ENCODE results near the gene TNFRSF13B.

Gene TNFRSF13B

DNA sequence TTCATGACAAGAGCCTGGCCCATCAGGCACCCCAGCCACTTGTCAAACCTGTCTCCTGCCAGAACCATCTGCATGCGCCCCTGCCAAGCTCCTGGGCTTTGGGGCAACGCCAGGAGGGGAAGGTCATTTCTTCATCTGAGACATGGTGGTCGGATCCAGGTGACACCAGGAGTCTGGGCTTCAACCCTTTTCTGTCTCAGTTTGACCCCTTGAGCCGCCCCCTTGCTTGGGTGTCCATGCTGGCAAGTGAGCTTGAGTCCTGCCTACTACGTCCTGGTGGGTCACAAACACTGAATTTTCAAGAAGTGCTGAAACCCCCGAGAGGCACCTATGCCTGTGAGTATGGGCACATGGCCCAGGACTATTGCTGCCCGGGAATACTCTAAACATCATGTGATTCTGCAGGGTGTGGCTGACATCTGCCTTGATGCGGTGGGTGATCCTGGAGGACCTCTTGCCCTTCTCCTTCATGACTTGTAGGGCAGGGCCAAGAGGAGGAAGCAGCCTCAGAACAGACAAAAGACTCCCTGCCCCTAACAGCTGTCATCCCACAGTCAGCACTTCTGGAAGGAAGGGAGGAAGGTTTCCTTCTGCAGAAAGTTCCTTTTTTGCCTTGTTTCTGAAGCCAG lies 43.4 kb downstream of the TNFRSF13B start:
- TF ChIP-seq, protein P1, sequence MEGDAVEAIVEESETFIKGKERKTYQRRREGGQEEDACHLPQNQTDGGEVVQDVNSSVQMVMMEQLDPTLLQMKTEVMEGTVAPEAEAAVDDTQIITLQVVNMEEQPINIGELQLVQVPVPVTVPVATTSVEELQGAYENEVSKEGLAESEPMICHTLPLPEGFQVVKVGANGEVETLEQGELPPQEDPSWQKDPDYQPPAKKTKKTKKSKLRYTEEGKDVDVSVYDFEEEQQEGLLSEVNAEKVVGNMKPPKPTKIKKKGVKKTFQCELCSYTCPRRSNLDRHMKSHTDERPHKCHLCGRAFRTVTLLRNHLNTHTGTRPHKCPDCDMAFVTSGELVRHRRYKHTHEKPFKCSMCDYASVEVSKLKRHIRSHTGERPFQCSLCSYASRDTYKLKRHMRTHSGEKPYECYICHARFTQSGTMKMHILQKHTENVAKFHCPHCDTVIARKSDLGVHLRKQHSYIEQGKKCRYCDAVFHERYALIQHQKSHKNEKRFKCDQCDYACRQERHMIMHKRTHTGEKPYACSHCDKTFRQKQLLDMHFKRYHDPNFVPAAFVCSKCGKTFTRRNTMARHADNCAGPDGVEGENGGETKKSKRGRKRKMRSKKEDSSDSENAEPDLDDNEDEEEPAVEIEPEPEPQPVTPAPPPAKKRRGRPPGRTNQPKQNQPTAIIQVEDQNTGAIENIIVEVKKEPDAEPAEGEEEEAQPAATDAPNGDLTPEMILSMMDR (IDR thresholded peaks at IDR 0.05; ENCODE audit: low read length, missing control alignments) = no peak
- H3K4me3 ChIP-seq (replicated peaks; ENCODE audit: low read depth, low read length) = no peak overlapping the region
- no peak for DNase-seq (ENCODE audit: low read depth)

DNA sequence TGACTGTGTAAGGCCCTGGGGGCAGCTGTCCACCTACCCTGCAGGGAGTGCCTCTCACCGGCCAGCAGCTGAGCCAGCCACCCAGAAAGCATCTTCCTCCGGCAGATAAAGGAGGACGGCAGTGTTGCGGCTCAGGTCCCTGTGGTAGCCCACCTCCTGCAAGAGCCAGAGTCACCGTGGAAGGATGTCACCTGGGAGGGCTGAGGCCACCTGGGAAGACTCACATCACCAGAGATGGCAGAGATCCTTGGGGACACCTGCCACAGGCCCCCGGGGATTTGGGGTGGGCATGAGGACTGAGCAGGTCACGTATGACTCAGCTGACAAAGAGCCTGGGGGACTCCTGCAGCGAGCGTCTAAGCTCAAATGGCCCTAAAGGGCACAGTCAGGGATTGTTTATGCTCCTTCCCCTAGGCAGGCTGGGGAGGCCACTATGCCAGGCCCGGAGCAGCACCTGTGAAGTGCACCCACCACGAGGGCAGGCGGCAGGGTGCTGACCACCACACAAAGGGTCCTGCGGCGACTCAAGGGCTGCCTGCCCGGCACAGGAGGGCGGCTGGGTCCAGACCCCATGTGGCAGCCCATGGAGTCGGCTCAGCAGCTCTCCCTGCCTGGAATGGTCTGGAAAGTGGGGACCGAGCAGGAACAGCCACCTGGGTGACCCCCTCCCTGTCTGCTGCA lies 44.1 kb downstream of the TNFRSF13B start:
- no peak for DNase-seq (ENCODE audit: low read depth)
- H3K4me3 ChIP-seq (replicated peaks; ENCODE audit: low read depth, low read length) = no peak overlapping the region
- TF ChIP-seq, protein P1 (IDR thresholded peaks at IDR 0.05; ENCODE audit: low read length, missing control alignments) = no peak

GRCh38 chr17:16926571-16927451 lies 45.1 kb downstream of the TNFRSF13B start:
- no peak for DNase-seq (ENCODE audit: low read depth)
- TF ChIP-seq, protein P1 (IDR thresholded peaks at IDR 0.05; ENCODE audit: low read length, missing control alignments) = no peak
- H3K4me3 ChIP-seq (replicated peaks; ENCODE audit: low read depth, low read length) = no peak overlapping the region

GRCh38 chr17:16926061-16926511 lies 45.8 kb downstream of the TNFRSF13B start:
- TF ChIP-seq, protein P1 (IDR thresholded peaks at IDR 0.05; ENCODE audit: low read length, missing control alignments) = no peak
- no peak for DNase-seq (ENCODE audit: low read depth)
- H3K4me3 ChIP-seq (replicated peaks; ENCODE audit: low read depth, low read length) = no peak overlapping the region

GRCh38 chr17:16925461-16926060 lies 46.4 kb downstream of the TNFRSF13B start:
- DNase-seq (ENCODE audit: low read depth) = no peak
- no peak overlapping the region for H3K4me3 ChIP-seq (replicated peaks; ENCODE audit: low read depth, low read length)
- TF ChIP-seq, protein P1 (IDR thresholded peaks at IDR 0.05; ENCODE audit: low read length, missing control alignments) = no peak

GRCh38 chr17:16924696-16925440 lies 47.0 kb downstream of the TNFRSF13B start:
- TF ChIP-seq, protein P1 (IDR thresholded peaks at IDR 0.05; ENCODE audit: low read length, missing control alignments) = no peak
- H3K4me3 ChIP-seq (replicated peaks; ENCODE audit: low read depth, low read length) = no peak overlapping the region
- DNase-seq (ENCODE audit: low read depth) = no peak

Data from fibroblast of pulmonary artery (primary cell).